Mesodermal cell (in vitro differentiated cells): ENCODE measurements around the gene LIMS4.
"Not testable (repeated sequence)": the region's sequence is repeated elsewhere in the genome, so short reads cannot be mapped to it uniquely, and the experiment has no call there.

Source experiments
- H3K27ac ChIP-seq: 2 replicates; pipeline ENCODE4 v1.7.0; 2013; ENCODE audit warnings: mild to moderate bottlenecking, low read depth, low read length, moderate library complexity; ENCODE audit not compliant: severe bottlenecking
- H3K36me3 ChIP-seq: 2 replicates; pipeline ENCODE4 v1.7.1; 2013; ENCODE audit warnings: mild to moderate bottlenecking, low read length, moderate library complexity; ENCODE audit not compliant: control insufficient read depth, insufficient read depth
- H3K4me1 ChIP-seq: one replicate; pipeline ENCODE4 v1.7.1; 2013; ENCODE audit warnings: mild to moderate bottlenecking, low read length; ENCODE audit not compliant: insufficient read depth, control insufficient read depth, poor library complexity, severe bottlenecking
- H3K4me3 ChIP-seq: 2 replicates; pipeline ENCODE4 v1.7.0; 2013; ENCODE audit warnings: low read length, control low read depth, mild to moderate bottlenecking; ENCODE audit not compliant: insufficient read depth, poor library complexity, severe bottlenecking; ENCODE audit errors: extremely low read depth
- H3K9me3 ChIP-seq: 2 replicates; pipeline ENCODE4 v1.7.1; 2013; ENCODE audit warnings: mild to moderate bottlenecking, low read length, moderate library complexity; ENCODE audit not compliant: control insufficient read depth
- WGBS, 2 experiments: methylation state at CpG; one replicate each; pipeline ENCODE4 v1.1.5; 2013; ENCODE audit warnings: missing lambda C conversion rate in 2 of 2; ENCODE audit not compliant: insufficient coverage in 2 of 2; 5-methylcytosine and 5-hydroxymethylcytosine counted together

The LIMS4 gene

GRCh38 chr2:110449127-110449947 lies 23.3 kb downstream of the LIMS4 start:
- H3K27ac ChIP-seq, H3K4me3 ChIP-seq, H3K4me1 ChIP-seq, H3K9me3 ChIP-seq, H3K36me3 ChIP-seq: not testable (repeated sequence)
- no CpG with 5 or more reads among the region's 7 CpGs for WGBS, 2 experiments

- no CpG with 5 or more reads among the region's 2 CpGs for WGBS, 2 experiments
Observed at GRCh38 chr2:110446644-110447043, 26.0 kb downstream of the LIMS4 start.

GRCh38 chr2:110443305-110444005 lies 29.2 kb downstream of the LIMS4 start:
- H3K4me3 ChIP-seq, H3K36me3 ChIP-seq, H3K27ac ChIP-seq, H3K4me1 ChIP-seq, H3K9me3 ChIP-seq: not testable (repeated sequence)
- WGBS, 2 experiments = no CpG with 5 or more reads among the region's 8 CpGs

More at GRCh38 chr2:110446644-110447043, 26.0 kb downstream of the LIMS4 start:
- H3K4me1 ChIP-seq, H3K27ac ChIP-seq, H3K9me3 ChIP-seq, H3K4me3 ChIP-seq, H3K36me3 ChIP-seq: not testable (repeated sequence)

- H3K4me1 ChIP-seq, H3K36me3 ChIP-seq, H3K9me3 ChIP-seq, H3K4me3 ChIP-seq, H3K27ac ChIP-seq: not testable (repeated sequence)
- WGBS, 2 experiments = no CpG with 5 or more reads among the region's 1 CpG
Observed at GRCh38 chr2:110441905-110442304, 30.7 kb downstream of the LIMS4 start.

- H3K9me3 ChIP-seq, H3K4me3 ChIP-seq, H3K4me1 ChIP-seq, H3K36me3 ChIP-seq, H3K27ac ChIP-seq: not testable (repeated sequence)
- WGBS, 2 experiments = no CpG with 5 or more reads among the region's 6 CpGs
Observed at GRCh38 chr2:110434565-110434964, 38.1 kb downstream of the LIMS4 start.

- not testable (repeated sequence) for H3K9me3 ChIP-seq, H3K4me1 ChIP-seq, H3K4me3 ChIP-seq, H3K27ac ChIP-seq, H3K36me3 ChIP-seq
- no CpG with 5 or more reads among the region's 4 CpGs for WGBS, 2 experiments
Observed at GRCh38 chr2:110425725-110426124, 46.9 kb downstream of the LIMS4 start.

GRCh38 chr2:110424421-110424820 lies 48.2 kb downstream of the LIMS4 start:
- H3K4me1 ChIP-seq, H3K27ac ChIP-seq, H3K36me3 ChIP-seq, H3K4me3 ChIP-seq, H3K9me3 ChIP-seq: not testable (repeated sequence)
- no CpG with 5 or more reads among the region's 4 CpGs for WGBS, 2 experiments

GRCh38 chr2:110423574-110423962 lies 49.0 kb downstream of the LIMS4 start:
- no CpG with 5 or more reads among the region's 56 CpGs for WGBS, 2 experiments
- not testable (repeated sequence) for H3K4me3 ChIP-seq, H3K27ac ChIP-seq, H3K36me3 ChIP-seq, H3K9me3 ChIP-seq, H3K4me1 ChIP-seq

- not testable (repeated sequence) for H3K36me3 ChIP-seq, H3K4me3 ChIP-seq, H3K27ac ChIP-seq, H3K4me1 ChIP-seq, H3K9me3 ChIP-seq
- WGBS, 2 experiments = no CpG with 5 or more reads among the region's 36 CpGs
Observed at GRCh38 chr2:110422852-110423573, 49.6 kb downstream of the LIMS4 start.

GRCh38 chr2:110420641-110421354 lies 51.8 kb downstream of the LIMS4 start:
- no CpG with 5 or more reads among the region's 9 CpGs for WGBS, 2 experiments
- not testable (repeated sequence) for H3K4me1 ChIP-seq, H3K9me3 ChIP-seq, H3K4me3 ChIP-seq, H3K27ac ChIP-seq, H3K36me3 ChIP-seq
